Measurements from ENCODE around the gene NSMCE1.

Gene NSMCE1, protein sequence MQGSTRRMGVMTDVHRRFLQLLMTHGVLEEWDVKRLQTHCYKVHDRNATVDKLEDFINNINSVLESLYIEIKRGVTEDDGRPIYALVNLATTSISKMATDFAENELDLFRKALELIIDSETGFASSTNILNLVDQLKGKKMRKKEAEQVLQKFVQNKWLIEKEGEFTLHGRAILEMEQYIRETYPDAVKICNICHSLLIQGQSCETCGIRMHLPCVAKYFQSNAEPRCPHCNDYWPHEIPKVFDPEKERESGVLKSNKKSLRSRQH

DNA sequence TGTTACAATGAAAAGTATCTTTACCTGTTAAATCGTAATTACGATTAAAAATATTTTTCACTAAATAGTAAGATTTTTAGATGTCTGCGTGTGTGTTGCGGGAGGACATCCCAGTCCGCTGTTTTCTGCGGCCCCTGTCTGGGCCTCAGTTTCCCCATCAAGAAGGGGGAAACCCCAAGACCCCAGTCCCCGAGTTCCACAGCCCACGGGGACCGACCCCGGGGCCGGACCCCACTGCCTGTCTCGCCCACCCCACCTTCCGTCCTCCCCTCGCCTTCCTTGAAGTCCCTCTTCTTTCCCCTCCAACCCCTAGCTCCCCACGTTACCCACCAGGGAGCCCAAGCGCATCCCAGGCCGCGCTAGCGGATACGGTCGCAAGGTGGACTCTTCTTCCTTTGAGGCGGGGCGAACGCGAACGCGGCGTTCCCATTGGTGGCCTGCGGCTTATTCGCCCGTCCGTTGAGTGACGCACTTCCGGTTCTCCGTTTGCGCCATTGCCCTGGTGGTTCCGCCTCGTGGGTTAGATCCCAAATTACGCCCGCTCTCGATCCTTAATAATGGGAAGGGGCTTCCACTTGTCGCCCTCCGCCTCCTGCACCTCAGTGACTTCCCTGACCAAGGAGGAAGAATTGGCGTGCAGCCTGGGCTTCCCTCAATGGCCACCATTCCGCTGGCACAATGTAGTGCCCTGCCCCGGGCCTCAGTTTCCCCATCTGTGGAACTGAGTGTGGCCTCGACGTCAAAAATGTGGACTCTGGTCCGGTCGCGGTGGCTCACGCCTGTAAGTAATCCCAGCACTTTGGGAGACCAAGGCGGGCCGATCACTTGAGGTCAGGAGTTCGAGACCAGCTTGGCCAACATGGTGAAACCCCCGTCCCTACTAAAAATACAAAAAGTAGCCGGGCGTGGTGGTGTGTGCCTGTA lies at the start of gene NSMCE1:
TSS of gene NSMCE1 (minus strand) at position 397 of the 924 bp plus-strand sequence. CDS start 11,202 bp downstream, outside the sequence.
- Mint-ChIP-seq H3K9me3 (no peaks in the 10 kb centered on the region), H3K4me3 (peak within 1 kb of the TSS; percentile 97), H3K27me3 (no peaks in the 10 kb centered on the region), H3K27ac (peak within 1 kb of the TSS; percentile 97), H3K4me1 (ENCODE audit: low read depth) (peaks cover 46% of the 10 kb centered on the region), H3K36me3 (ENCODE audit: low read depth) (peaks cover 15% of the 10 kb centered on the region)
- intact Hi-C loops (cut with micrococcal nuclease), result loop anchor here (5.0 kb wide), 1 partner anchor 49 kb away; no protein-coding TSS in a partner anchor

DNA sequence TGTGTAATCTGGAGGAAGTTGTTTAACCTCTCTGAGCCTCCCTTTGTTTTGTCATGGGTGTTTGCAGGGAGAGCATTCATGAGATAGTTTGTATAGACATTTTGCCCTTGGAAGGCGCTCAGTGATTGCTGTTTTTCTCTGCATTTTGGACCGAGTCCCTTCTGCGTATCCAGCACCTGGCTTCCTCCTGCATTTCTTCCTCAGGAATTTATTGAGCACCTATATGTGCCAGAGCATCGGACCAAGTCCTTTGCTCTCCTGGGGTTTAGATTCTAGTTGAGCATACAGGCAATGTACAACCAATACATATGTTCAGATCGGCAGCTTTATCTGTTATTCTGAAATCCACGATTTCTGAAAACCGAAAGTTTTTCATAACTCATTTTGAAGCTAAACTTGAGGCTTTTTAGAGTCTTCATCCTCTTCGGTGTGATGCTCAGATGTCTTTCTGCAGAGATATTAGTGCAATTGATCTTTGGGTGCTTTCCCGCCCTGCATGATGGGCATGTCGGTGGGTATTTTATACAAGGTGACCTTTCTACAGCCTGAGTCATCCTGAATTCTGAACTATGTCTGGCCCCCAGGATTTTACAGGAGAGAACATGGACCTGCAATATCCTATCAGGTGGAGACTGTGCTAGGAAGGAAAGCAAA lies 49.3 kb upstream of the NSMCE1 start:
- Mint-ChIP-seq H3K27me3 (no peaks in the 10 kb centered on the region), H3K9me3 (no peaks in the 10 kb centered on the region), H3K4me3 (peak overlapping the region; percentile 66), H3K4me1 (ENCODE audit: low read depth) (peaks cover 79% of the 10 kb centered on the region), H3K36me3 (ENCODE audit: low read depth) (peaks cover 67% of the 10 kb centered on the region), H3K27ac (peak overlapping the region; percentile 91)
- intact Hi-C loops (cut with micrococcal nuclease), result loop anchor here (5.0 to 10.0 kb wide), 2 partner anchors 51 to 83 kb away; partner anchors contain the start of gene NSMCE1

DNA sequence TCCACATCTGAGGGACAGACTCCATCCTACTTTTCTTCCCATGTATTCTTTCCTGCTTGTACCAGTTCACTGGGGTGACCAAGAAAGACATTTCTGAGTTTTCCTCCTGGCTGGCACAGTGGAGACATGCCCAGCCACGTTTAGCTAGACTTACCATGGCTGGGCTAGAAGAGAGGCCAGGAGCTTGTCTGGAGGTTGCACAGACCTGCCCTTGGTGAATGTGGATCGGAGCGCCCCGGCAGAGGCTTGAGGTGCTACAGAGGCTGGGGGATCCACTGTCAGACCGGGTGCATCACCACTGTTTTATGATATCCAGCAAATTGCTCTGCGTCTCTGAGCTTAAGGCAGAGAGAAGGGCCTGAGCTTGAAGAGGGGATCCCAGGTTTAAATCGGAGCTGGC lies 48.7 kb upstream of the NSMCE1 start:
- H3K4me1 Mint-ChIP-seq (ENCODE audit: low read depth), result peaks cover 78% of the 10 kb centered on the region
- H3K36me3 Mint-ChIP-seq (ENCODE audit: low read depth), result peaks cover 62% of the 10 kb centered on the region

DNA sequence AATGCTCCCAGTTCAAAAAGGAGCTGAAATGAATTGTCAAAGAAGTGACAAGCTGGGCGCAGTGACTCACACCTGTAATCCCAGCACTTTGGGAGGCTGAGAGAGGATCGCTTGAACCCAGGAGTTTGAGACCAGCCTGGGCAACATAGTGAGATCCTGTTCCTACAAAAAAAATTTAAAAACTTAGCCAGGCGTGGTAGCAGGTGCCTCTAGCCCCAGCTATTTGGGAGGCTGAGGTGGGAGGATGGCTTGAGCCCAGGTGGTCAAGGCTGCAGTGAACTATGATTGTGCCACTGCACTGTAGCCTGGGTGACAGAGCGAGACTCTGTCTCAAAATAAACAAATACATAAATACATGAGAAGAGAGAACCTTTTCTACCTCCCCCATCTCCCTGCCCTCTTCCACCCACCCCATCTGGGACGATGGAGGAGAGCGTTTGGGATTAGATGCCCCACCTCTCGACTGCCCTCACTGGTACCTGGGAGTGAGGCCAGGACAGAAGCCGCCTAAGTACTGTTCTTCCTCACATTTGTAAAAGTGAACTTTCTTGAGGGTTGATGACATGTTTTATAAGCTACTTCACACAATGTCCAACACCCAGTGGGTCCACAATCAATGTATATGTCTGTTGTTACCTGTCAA lies 47.6 kb upstream of the NSMCE1 start:
- H3K4me1 Mint-ChIP-seq (ENCODE audit: low read depth), result peaks cover 79% of the 10 kb centered on the region
- H3K9me3 Mint-ChIP-seq, result no peaks in the 10 kb centered on the region
- H3K4me3 Mint-ChIP-seq, result peak overlapping the region; percentile 79
- intact Hi-C loops (cut with micrococcal nuclease), result loop anchor here (5.0 to 10.0 kb wide), 2 partner anchors 49 to 81 kb away; partner anchors contain the start of gene NSMCE1
- peaks cover 7% of the 10 kb centered on the region for H3K27me3 Mint-ChIP-seq
- H3K27ac Mint-ChIP-seq, result peak overlapping the region; percentile 95
- peaks cover 56% of the 10 kb centered on the region for H3K36me3 Mint-ChIP-seq (ENCODE audit: low read depth)

More for the DNA sequence above, 48.7 kb upstream of the NSMCE1 start:
- Mint-ChIP-seq H3K27ac (peak overlapping the region; percentile 91), H3K27me3 (peaks cover 2% of the 10 kb centered on the region), H3K4me3 (peak overlapping the region; percentile 34), H3K9me3 (no peaks in the 10 kb centered on the region)
- intact Hi-C loops (cut with micrococcal nuclease), result loop anchor here (5.0 to 10.0 kb wide), 2 partner anchors 50 to 83 kb away; partner anchors contain the start of gene NSMCE1

DNA sequence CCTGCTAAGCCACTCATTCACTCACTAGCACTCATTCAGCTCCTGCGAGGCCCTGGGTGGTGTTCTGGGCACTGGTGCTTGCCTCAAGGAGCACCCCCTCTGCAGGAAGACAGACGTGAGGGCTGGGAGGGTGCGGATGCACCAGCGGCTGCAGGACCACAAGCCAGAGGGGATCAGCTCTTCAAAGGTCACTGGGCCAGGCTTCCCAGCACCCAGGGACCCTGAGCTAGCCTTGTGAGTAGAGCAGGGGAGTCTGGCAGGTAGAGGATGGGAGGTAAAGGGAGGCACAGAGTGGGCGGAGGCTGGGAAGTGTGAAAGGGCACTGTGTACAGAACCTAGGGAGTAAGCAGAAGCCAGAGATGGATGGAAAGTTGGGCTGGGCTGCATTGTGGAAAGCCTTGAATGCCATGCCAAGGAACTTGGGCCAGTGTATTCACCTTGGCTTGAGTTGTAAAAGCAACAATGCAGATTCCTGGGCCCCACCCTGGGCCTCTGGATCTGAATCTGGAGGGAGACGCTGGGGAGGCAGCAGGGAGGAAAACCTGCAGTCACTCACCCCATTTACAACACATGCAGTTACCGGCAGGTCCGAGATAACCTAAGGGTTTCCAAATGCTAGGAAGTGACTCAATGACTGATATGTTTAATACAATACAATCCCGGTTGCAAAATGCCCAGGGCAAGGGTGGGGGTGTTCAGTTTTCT lies 46.9 kb upstream of the NSMCE1 start:
- no peaks in the 10 kb centered on the region for H3K9me3 Mint-ChIP-seq
- intact Hi-C loops (cut with micrococcal nuclease), result loop anchor here (5.0 to 10.0 kb wide), 2 partner anchors 48 to 81 kb away; partner anchors contain the start of gene NSMCE1
- H3K36me3 Mint-ChIP-seq (ENCODE audit: low read depth), result peaks cover 49% of the 10 kb centered on the region
- H3K27ac Mint-ChIP-seq, result peak overlapping the region; percentile 95
- H3K4me3 Mint-ChIP-seq, result peak overlapping the region; percentile 79
- peaks cover 76% of the 10 kb centered on the region for H3K4me1 Mint-ChIP-seq (ENCODE audit: low read depth)
- H3K27me3 Mint-ChIP-seq, result peaks cover 8% of the 10 kb centered on the region

DNA sequence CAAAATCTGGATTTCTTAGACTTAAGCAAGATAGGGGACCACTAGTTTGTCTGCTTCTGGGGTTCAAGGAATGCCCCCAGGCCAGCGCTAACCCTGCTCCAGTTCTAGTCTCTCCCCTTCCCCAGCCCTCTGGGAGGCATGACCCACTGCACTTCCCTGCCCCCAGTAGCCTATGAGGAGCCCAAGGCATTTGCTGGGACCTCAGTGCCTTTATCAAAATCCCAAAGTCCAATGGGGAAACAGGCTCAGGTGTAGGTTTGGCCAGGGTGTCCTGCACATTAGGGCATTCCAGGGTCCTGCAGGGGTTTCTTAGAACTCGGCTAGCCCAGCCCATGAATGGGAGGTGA lies 46.4 kb upstream of the NSMCE1 start:
- intact Hi-C loops (cut with micrococcal nuclease), result loop anchor here (5.0 to 10.0 kb wide), 3 partner anchors 32 to 80 kb away; partner anchors contain the start of gene NSMCE1
- Mint-ChIP-seq H3K4me3 (peak overlapping the region; percentile 79), H3K27ac (peak overlapping the region; percentile 95), H3K4me1 (ENCODE audit: low read depth) (peaks cover 71% of the 10 kb centered on the region), H3K27me3 (peaks cover 8% of the 10 kb centered on the region), H3K36me3 (ENCODE audit: low read depth) (peaks cover 44% of the 10 kb centered on the region), H3K9me3 (no peaks in the 10 kb centered on the region)

DNA sequence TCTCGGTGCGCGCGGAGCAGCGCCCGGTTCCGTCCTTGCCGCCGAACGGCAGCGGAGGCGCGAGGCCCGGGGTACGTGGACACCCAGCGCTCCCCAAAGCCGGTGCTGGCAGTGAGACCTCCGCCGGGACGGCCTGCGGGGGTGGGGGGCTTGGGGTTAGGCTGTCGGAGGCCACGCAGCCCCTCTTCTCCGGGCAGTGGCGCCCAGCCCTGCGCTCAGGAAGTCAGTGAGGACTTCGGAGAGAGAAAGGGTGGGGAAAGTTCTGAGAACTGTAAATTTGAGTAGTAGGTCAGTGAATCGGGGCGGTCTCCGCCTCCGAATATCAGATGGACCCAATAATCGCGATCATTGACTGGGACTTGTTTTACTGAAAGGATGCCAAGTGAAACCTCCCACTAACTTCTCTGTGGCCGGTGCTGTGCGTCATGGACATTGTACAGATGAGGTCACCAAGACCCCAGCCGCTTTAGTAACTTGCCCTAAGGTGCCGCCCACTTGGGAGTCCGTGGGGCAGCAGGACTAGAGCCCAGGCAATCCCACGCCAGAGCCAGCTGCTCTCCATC lies 45.7 kb upstream of the NSMCE1 start:
- H3K4me3 Mint-ChIP-seq, result peak overlapping the region; percentile 79
- peaks cover 37% of the 10 kb centered on the region for H3K36me3 Mint-ChIP-seq (ENCODE audit: low read depth)
- intact Hi-C loops (cut with micrococcal nuclease), result loop anchor here (5.0 to 10.0 kb wide), 2 partner anchors 33 to 79 kb away; no protein-coding TSS in a partner anchor
- H3K27ac Mint-ChIP-seq, result peak overlapping the region; percentile 95
- peaks cover 8% of the 10 kb centered on the region for H3K27me3 Mint-ChIP-seq
- no peaks in the 10 kb centered on the region for H3K9me3 Mint-ChIP-seq
- peaks cover 67% of the 10 kb centered on the region for H3K4me1 Mint-ChIP-seq (ENCODE audit: low read depth)

DNA sequence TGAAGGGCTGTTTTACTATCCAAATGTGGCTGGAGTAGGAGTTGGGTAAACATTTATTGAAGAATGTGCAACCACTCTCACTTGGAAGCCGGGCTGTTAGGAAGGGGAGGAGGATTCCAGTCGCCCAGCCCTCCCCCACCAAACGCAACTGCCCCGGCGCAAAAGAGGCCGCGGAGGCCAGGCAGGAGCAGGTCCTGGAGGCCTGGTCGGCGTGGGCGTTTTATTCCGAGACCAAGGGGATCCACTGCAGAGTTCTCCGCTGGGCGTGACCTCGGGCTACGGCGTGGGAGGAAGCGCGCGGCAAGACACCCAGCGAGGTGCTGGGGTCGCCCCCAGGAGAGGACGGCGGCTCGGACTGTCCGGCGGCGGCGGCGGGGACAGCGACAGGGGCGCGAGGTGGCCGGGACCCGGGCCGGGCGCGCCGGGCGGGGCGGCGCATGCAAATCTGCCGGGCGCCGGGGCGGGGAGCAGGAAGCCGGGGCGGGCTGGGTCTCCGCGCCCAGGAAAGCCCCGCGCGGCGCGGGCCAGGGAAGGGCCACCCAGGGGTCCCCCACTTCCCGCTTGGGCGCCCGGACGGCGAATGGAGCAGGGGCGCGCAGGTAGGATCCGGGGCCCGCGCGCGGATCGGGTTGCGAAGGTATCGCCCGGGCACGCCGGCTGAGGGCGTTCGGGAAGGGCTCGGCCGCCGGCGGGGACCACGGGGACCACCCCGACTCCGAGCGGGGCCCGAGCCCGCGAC lies 45.0 kb upstream of the NSMCE1 start, which contains the start of gene IL4R:
TSS of gene IL4R (plus strand) at position 553 of the 739 bp plus-strand sequence. CDS start 26,230 bp downstream, outside the sequence.
- H3K4me1 Mint-ChIP-seq (ENCODE audit: low read depth), result peaks cover 63% of the 10 kb centered on the region
- H3K27ac Mint-ChIP-seq, result peak within 1 kb of the TSS; percentile 95
- intact Hi-C loops (cut with micrococcal nuclease), result loop anchor here (5.0 to 10.0 kb wide), 2 partner anchors 34 to 79 kb away; no protein-coding TSS in a partner anchor
- peaks cover 8% of the 10 kb centered on the region for H3K27me3 Mint-ChIP-seq
- no peaks in the 10 kb centered on the region for H3K9me3 Mint-ChIP-seq
- peak within 1 kb of the TSS; percentile 79 for H3K4me3 Mint-ChIP-seq
- peaks cover 30% of the 10 kb centered on the region for H3K36me3 Mint-ChIP-seq (ENCODE audit: low read depth)

DNA sequence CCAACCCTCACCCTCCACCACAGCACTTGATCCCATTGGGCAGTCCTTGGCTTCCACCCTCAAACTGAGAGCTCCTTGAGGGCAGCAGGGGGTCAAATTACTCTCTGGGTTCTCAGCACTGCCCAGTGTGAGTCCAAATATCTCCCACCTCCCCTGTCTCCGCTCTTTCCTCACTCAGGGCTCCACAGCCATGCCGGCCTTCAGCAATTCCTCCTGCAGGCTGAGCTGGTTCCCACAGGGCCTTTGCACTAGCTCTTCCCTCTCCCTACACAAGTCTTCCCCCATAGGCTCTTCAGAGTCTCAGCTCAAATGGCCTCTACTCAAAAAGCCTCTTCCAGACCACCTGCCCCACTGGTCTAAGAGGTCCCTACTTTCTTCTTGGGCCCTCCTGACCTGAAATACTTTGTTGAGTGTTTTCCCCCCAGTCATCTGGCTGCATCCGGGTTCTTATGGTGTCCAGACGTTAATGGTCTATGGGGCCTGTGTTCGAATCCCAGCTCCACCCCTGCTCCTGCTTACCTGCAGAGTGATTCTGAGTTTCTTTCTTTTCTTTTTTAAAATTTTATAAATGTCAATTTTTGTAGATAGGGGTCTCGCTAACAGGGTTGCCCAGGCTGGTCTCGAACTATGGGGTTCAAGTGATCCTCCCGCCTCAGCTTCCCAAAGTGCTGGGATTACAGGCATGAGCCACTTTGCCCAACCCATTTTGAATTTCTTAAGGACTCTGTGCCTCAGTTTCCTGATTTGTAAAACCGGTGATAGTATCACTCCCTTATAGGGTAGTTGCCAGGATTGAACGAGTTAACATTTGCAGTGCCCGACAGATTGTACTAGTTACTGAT lies 44.2 kb upstream of the NSMCE1 start:
- Mint-ChIP-seq H3K27me3 (peaks cover 8% of the 10 kb centered on the region), H3K4me3 (peak overlapping the region; percentile 79), H3K36me3 (ENCODE audit: low read depth) (peaks cover 30% of the 10 kb centered on the region), H3K27ac (peak overlapping the region; percentile 95), H3K9me3 (no peaks in the 10 kb centered on the region), H3K4me1 (ENCODE audit: low read depth) (peaks cover 56% of the 10 kb centered on the region)
- intact Hi-C loops (cut with micrococcal nuclease), result loop anchor here (5.0 to 10.0 kb wide), 2 partner anchors 34 to 78 kb away; no protein-coding TSS in a partner anchor

DNA sequence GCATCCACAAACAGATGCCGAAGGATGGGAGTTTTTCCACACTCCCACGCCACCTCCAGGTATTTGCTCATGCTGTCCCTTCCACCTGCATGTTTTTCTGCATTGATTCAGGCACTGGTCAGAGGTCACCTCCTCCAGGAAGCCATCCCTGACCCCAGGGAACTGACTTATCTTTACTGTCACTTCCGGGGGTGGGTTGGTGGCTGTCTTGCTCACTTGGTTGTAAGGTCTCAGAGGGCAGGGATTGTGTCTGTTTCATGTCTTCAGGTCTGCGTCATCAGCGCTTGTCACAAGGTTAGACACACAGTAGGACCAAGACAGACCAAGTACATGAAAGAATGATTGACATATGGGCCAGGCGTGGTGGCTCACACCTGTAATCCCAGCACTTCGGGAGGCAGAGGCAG lies 43.3 kb upstream of the NSMCE1 start:
- H3K4me3 Mint-ChIP-seq, result no peak overlapping the region
- H3K27ac Mint-ChIP-seq, result no peak overlapping the region
- H3K4me1 Mint-ChIP-seq (ENCODE audit: low read depth), result peaks cover 47% of the 10 kb centered on the region
- peaks cover under 1% of the 10 kb centered on the region for H3K9me3 Mint-ChIP-seq
- peaks cover 21% of the 10 kb centered on the region for H3K36me3 Mint-ChIP-seq (ENCODE audit: low read depth)
- intact Hi-C loops (cut with micrococcal nuclease), result loop anchor here (5.0 to 10.0 kb wide), 2 partner anchors 35 to 77 kb away; no protein-coding TSS in a partner anchor
- H3K27me3 Mint-ChIP-seq, result peaks cover 8% of the 10 kb centered on the region

DNA sequence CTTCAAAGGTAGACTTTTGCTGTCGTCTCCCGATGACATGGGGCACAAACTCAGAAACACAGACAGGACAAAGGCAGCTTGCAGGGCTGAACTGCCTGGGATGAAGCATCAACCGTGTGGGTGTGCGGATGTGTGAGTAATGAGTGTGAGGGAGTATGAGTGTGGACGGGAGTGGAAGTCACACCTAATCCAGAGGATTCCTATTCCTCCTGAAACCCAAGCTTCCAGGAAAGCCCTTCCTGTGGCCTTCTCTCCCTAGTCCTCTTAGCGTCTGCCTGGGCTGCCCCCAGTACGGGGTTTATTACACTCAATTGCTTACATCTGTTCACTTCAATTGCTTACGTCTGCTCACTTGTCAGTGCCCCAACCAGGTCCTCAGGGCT lies 42.9 kb upstream of the NSMCE1 start:
- Mint-ChIP-seq H3K27ac (no peak overlapping the region), H3K4me3 (no peak overlapping the region)

More for the DNA sequence above, 42.9 kb upstream of the NSMCE1 start:
- peaks cover 49% of the 10 kb centered on the region for H3K4me1 Mint-ChIP-seq (ENCODE audit: low read depth)
- peaks cover 8% of the 10 kb centered on the region for H3K27me3 Mint-ChIP-seq
- peaks cover 5% of the 10 kb centered on the region for H3K9me3 Mint-ChIP-seq
- H3K36me3 Mint-ChIP-seq (ENCODE audit: low read depth), result peaks cover 20% of the 10 kb centered on the region
- intact Hi-C loops (cut with micrococcal nuclease), result loop anchor here (5.0 to 10.0 kb wide), 2 partner anchors 36 to 77 kb away; no protein-coding TSS in a partner anchor

All from dendritic cell treated with granulocyte-macrophage colony-stimulating factor and Interleukin-4, amounts not matched to agents 40 ng/mL and 50 ng/mL, for 4 days (primary cell).